Measurements from ENCODE around the gene SALL3.

The SALL3 gene

DNA sequence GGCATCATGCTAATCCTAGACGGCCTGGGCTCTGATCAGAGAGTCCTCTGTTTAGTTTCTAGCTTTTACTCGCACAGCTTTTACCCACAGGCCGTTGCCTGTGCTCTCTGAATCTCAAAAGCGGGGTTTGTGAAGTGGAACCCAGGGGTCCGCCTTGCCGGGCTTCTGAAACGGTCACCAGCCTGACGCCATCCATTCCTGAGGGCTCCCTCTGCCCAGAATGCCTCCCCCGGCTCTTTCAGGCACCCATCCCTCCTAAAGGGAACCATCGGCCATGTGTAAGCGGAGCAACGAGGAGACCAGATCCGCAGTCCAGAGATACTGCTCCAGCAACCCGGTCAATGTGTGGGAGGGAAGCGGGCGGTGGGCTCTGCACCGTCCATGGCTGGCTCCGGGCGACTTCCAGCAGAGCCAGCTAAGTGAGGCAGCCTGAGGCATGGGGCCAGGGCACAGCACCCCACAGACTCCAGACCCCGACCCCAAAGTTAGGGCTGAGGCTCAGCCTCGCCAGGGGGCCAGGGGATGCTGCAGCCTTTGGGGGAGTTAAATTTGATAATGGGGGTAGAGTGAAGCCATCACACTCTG, 28.8 kb downstream of the SALL3 start:
- DNase-seq: no peak

DNA sequence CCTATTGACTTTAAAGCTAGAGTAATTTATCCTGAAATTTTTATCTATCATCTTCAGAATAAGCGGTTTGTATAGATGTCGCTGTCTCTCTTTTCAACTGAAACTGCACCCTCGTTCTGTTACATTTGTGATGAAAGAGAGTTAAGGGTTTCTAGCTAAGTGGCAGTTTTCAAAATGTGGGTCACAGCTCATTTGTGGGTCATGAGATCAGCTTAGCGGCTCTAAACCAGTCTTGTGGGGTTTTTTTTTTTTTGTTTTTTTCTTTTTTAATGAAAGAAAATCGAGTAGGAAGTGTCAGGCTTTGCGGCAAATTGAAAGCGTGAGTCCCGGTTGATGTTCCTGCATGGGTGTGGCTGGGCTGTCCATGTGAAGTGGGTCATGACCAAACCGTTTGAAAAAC, 31.2 kb downstream of the SALL3 start:
- DNase-seq: no peak

DNA sequence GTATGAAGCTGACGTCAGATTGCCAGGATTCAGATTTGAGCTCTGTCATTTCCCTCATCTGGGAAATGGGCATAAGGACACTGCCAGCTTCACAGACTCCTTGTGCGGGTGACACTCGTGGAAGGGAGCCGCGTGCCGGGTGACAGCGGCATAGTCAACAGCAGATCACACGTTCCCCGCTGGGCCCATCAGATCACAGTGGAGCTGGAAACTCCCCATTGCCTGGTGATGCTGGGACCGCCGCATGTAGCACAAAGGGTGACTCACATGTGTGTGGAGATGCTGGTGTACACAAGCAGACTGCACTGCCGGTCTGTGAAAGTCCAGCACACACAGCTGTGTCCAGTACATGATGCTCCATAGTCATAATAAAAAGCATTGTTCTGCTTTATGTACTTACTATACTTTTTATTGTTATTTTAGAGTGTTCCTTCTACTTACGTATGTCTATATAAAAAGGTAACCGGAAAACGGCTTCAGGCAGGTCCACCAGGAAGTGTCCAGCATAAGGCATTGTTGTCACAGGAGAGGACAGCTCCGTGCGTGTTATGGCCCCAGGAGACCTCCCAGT, 31.8 kb downstream of the SALL3 start:
- no peak for DNase-seq

DNA sequence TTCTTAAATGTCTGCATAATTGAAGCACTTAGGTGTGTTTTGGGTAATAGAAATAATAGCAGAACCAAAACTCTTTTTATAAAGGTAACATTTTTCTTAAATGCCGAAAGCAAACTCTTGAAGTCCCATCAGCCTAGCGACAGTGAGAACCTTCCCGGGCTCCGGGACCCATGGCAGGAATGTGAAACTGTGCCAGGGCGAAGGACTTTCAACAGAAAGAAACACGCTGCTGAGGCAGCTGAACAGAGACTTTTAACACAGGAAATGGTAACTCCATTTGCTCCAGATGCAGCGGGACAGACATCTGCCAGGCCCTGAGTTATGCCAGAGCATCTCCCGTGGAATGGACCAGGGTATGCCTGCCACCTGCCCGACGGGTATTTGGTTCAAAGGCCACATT, 34.3 kb downstream of the SALL3 start:
- DNase-seq: no peak

DNA sequence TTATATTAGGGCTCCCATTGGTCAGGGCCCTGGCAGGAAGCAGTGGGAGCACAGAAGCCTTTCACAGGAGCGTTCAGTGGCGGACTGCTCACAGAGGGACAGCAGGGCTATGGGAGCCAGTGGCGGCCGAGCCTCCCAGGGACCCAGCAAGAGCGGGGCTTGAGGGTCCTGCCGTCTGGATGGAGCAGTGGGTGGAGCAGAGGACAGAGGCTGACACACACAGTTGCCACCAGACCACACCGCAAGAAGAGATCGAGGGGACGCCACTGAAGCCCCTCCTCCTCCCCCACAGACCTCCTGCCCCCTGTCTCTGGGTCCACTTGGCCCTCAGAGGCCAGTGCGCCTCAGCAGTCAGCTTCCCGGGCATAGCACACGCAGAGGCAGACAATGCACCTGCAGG, 39.3 kb downstream of the SALL3 start:
- no peak for DNase-seq

DNA sequence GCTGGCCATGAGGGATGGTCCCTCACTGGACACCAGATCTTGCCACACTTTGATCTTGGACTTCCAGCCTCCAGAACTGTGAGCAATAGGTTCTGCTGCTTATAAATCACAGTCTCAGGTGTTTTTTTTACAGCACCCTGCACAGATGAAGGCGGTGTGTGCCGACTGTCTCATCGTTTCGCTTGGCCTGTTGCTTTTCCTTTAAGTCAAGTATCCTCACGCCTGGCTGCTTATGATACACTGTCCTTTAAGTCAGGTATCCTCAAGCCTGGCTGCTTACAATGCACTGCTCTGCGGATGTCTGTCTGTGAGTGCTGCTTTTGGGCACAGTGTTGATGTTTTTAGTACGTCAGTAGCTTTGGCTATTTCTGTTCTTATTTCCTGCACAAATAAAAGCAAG, 40.3 kb downstream of the SALL3 start:
- DNase-seq: no peak

DNA sequence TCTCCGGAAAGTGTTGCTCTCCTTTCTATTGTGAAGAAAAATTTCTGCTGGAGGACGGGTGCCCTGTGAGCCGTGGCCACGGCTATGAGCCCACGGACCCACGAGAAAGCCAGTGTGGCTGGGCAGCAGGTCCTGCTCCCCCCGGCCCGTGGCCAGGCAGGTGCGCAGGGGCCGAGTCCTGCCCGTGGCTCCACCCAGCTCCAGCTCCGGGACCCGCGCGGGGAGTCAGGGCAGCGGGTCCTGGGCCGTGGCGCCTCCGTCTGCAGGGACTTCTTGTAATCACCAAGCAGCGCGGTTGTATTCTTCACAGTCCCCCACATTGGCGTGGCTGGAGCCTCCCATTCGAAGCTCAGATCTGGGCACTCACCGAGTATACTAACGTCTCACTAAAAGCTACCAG, 43.0 kb downstream of the SALL3 start:
- no peak for DNase-seq

DNA sequence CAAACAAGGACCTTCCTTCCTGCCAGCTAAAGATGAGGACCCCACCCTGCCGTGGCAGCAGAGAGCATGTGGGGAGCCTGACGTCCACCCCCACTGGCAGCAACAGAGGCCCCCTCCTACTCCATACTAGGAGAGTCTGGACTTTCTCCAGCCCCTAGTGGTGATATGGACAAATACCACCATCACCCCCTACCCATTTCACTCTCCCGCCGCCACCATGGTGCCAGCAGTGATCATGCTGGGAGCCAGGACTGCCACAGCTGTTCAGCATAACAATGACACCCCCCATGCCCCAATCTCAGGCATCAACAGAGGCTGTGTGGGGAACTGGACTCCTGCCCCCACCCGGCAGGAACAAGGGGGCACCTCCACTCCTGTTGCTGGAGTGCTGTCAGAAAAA, 46.9 kb downstream of the SALL3 start:
- no peak for DNase-seq

DNA sequence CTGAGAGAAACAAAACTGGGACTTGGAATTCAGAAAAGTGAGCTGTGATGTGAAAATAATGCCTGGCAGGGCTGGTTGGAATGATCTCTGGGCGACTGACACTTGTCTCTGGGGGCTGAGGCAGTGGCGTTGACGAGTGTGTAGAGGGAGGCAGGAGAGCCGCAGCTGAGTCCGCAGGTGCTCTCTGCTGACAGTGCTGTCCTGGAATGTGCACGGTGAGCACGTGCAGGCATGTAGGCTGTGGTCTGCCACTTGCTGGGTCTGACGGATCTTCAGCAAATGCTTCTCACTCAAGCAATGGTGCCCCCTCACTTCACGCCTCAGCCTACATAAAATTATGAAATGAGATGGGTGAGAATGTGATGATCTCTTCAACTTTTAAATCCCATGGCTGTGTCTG, 51.1 kb downstream of the SALL3 start:
- DNase-seq: no peak

DNA sequence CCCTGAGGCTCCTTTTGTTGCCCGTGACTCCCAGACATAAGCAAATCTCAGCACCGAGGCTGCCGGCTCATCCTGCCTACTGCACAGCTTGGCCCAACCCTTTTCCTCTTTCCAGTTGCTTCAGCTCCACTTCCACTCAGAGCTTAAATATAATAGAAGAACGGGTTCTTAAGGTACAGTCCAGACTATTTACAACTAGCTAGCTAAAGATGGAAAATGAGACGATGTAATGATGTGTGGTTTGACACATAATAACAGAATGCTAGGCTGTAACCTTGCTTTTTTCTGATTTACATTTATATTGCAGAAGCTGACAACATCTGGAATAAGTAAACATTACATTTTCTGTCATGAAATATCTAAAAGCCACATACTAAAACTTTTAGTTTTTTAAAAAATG, 62.7 kb downstream of the SALL3 start:
- DNase-seq: no peak

DNA sequence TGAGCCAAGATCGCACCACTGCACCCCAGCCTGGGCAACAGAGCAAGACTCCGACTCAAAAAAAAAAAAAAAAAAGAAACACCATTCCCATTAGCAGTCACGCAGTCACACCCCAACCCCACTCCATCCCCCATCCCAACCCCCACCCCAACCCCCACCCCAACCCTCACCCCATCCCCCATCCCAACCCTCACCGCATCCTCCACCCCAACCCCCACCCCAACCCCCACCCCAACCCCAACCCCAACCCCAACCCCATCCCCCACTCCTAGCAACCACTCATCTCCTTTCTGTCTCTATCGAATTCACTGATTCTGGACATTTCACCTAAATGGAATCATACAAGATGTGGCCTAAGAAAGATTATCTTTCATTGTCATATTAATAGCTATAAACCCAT, 63.7 kb downstream of the SALL3 start:
- DNase-seq: no peak

DNA sequence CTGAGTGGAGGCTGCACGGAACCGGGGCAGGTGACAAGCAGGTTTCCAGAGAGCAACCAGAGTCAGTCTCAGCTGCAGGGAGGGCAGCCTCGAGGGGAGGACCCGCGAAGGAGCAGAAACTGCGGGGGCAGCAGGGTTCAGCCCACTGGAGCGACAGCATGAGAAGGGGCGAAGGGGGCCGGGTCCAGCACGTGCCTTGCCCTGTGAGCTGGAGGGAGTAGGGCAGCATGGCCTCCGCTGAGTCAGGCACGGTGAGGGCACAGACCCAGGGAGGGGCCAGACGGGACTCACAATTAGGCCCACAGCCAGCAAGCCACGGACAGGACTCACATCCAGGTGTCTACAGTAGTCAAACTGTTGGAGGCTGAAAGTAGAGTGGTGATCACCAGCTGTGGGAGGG, 66.9 kb downstream of the SALL3 start:
- DNase-seq: no peak

DNA sequence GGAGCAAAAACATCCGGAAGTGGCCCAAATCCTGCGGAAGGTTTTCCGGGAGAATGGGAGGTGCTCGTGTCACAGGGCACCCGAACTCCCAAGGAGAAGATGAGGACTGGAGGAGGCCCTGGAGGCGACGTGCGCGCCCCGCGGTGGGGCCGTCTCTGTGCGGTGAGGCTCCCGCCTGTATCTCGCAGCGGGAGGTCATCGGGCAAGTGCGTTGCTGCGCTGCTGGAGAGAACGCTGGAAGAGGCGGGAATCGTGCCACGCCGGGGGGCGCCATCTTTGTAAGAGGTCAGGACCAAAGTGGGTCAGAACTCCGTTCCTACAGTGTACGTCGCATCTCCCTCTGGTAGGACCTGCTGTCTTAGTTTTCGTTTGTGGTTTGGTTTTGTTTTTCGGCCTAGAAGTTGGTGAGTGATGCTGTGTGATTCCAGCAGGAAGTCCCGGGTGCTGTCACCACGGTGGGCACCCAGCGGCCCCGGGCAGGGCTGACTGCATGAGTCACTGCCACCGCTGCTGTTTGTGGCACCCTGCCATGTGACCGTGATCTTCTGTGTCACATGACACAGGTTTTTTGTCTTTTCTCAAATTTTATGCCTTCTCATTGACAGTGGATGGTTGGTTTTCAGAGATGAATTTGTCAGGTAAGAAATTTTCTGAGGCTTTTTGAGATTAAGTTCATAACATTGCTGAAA, 68.1 kb downstream of the SALL3 start:
- no peak for DNase-seq

DNA sequence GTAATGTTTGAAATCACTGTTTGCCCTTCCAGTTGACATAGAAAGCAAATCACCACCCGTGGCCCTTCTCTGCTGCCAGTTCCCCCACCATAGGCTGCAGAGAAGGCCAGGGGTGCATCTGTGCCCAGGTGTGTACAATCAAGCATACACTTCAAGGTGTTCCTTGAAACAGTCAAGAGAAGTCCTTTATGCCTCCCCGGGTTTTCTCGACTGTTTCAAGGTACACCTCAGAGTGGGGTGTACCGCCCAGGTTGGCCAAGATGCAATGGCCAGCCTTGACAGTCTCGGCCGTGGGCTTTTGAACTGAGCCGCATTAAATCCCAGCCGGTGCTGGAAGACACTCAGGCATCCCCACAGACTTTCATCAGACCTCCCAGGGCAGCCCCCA, 68.6 kb downstream of the SALL3 start:
- DNase-seq: no peak

DNA sequence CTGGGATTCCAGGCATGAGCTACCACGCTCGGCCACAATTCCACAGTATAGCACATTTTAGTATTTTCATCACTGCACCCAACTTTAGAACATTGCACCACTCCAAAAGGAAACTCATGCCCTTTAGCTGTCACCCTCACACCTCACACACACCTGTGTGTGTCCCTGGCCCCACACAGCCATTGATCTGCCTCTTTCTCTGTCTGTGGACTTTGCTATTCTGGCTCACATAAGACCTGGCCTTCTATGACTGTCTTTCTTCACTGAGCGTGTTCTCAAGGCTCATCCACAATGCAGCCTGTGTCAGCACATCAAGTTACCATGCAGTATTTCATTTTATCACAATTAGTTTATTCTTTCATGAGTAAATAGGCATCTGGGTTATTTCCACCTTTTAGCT, 69.9 kb downstream of the SALL3 start:
- DNase-seq: no peak
